Measurements from ENCODE around the gene EML4.

EML4 gene

GRCh38 chr2:42227491-42227890 is 58.3 kb downstream of the EML4 start:
- no peak for DNase-seq

GRCh38 chr2:42228101-42228500 is 58.9 kb downstream of the EML4 start:
- DNase-seq: no peak

- DNase-seq: no peak
Observed at GRCh38 chr2:42229949-42230348, 60.8 kb downstream of the EML4 start.

- DNase-seq: no peak
Observed at GRCh38 chr2:42230891-42231290, 61.7 kb downstream of the EML4 start.

- no peak for DNase-seq
Observed at GRCh38 chr2:42232024-42232423, 62.9 kb downstream of the EML4 start.

GRCh38 chr2:42233976-42234441 is 64.9 kb downstream of the EML4 start:
- no peak for DNase-seq

GRCh38 chr2:42236911-42237310 is 67.8 kb downstream of the EML4 start:
- no peak for DNase-seq

GRCh38 chr2:42238644-42239288 is 69.6 kb downstream of the EML4 start:
- DNase-seq: peak; percentile 15 to 43

- DNase-seq: no peak
Observed at GRCh38 chr2:42239289-42239661, 70.1 kb downstream of the EML4 start.

- DNase-seq: no peak
Observed at GRCh38 chr2:42239811-42240210, 70.7 kb downstream of the EML4 start.

GRCh38 chr2:42241517-42241916 is 72.4 kb downstream of the EML4 start:
- DNase-seq: no peak

GRCh38 chr2:42243297-42243696 is 74.1 kb downstream of the EML4 start:
- DNase-seq: no peak

- DNase-seq: no peak
Observed at GRCh38 chr2:42244520-42244919, 75.4 kb downstream of the EML4 start.

GRCh38 chr2:42245396-42245795 is 76.2 kb downstream of the EML4 start:
- DNase-seq: no peak

GRCh38 chr2:42246562-42246961 is 77.4 kb downstream of the EML4 start:
- no peak for DNase-seq

- DNase-seq: no peak
Observed at GRCh38 chr2:42248846-42249245, 79.7 kb downstream of the EML4 start.

- DNase-seq: no peak
Observed at GRCh38 chr2:42249284-42249683, 80.1 kb downstream of the EML4 start.

GRCh38 chr2:42249887-42250286 is 80.7 kb downstream of the EML4 start:
- peak; percentile 84 to 97 for DNase-seq

- DNase-seq: no peak
Observed at GRCh38 chr2:42250925-42251324, 81.8 kb downstream of the EML4 start.

GRCh38 chr2:42252464-42252863 is 83.3 kb downstream of the EML4 start:
- no peak for DNase-seq

GRCh38 chr2:42254186-42254895 is 85.2 kb downstream of the EML4 start:
- no peak for DNase-seq

- no peak for DNase-seq
Observed at GRCh38 chr2:42256505-42256904, 87.4 kb downstream of the EML4 start.

GRCh38 chr2:42261518-42262195 is 92.5 kb downstream of the EML4 start:
- DNase-seq: no peak

GRCh38 chr2:42266236-42266635 is 97.1 kb downstream of the EML4 start:
- DNase-seq: no peak
